ENCODE data around the gene UBE3D.

The UBE3D gene, protein sequence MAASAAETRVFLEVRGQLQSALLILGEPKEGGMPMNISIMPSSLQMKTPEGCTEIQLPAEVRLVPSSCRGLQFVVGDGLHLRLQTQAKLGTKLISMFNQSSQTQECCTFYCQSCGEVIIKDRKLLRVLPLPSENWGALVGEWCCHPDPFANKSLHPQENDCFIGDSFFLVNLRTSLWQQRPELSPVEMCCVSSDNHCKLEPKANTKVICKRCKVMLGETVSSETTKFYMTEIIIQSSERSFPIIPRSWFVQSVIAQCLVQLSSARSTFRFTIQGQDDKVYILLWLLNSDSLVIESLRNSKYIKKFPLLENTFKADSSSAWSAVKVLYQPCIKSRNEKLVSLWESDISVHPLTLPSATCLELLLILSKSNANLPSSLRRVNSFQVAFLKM

DNA sequence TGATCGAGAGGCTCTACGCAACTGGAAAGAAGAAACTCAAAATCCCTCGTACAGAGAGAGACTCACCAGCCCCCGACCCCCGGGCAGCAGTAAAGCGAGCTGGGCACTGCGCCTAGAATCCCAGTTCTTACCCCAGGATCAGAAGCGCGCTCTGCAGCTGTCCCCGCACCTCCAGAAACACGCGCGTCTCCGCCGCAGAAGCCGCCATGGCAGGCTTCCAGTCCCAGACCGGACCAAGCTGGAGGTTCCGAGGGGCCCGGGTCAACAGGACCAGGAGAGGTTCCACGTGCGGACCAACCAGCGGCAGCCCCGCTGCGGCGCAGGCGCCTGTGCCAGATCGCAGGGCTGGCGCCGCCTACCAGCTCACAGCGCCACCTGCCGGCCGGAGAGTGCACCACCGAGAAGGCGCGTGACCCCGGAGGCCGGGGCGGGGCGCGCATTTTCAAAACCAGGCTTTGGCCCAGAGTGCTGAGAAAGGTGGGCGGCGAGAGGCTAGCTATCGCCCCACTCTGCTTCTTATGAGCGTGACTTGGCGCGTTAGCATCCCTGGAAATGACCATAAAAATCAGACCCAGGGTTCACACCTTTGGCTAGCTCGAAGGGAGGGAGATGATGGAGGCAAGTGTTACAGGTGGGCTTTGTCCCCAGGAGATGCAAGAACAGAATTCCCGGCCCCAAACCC lies at the start of gene UBE3D:
UBE3D (minus strand) TSS at position 331 of the 682 bp plus-strand sequence; CDS start at position 208, 123 bp downstream.
- peak; percentile 90 for DNase-seq

DNA sequence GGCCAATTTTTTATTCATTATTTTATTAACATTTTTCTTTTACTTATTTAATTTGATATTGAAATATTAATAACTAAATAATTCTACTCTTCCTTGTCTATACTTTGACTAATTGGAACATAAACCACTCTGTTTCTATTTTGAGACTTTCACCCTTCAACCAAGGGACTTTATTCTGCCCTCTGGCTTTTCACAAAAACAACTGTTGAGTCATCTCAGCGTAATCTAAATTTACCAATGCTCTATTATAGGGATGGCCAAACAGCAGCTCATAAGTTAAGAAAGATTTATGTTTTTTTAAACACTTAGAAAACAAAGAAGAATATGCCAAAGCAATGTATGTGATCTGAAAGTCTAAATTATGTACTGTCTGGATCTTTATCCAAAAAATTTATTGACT lies 48.5 kb upstream of the UBE3D start:
- DNase-seq: no peak

DNA sequence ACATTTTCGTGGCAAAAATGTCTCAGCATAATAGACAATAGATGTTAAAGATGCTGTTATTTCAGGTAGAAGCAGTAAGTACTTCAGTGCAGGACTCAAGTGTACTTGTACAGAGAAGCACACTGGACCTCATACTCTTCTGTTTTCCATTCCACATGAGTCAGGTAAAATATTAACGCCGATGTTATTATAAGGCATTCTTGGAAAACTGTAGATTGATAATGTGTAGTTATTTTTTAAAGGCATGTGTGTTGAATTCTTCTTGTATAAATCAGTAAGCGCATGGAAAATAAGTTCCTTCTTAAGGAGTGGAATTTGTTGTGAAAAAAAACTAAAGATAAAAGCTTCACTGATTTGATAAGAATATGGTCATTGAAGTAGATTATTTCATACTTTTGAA lies 47.6 kb upstream of the UBE3D start:
- DNase-seq: no peak

DNA sequence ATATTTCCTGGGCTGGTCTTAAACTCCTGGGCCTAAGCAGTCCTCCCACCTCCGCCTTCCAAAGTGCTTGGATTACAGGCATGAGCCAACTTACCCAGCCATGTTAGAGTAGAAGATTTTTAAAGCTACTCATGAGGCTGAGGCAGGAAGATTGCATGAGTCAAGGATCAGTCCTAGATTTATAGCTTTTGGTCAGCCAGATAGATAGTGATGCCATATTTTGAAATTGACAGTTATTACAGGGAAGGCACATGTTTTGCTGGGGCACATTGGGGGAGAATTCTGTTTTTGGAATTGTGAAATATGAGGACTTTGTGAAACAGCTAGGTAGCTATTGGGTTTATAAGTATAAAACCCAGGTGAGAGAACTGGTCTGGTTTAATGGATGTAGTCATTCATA lies 42.7 kb upstream of the UBE3D start:
- no peak for DNase-seq

DNA sequence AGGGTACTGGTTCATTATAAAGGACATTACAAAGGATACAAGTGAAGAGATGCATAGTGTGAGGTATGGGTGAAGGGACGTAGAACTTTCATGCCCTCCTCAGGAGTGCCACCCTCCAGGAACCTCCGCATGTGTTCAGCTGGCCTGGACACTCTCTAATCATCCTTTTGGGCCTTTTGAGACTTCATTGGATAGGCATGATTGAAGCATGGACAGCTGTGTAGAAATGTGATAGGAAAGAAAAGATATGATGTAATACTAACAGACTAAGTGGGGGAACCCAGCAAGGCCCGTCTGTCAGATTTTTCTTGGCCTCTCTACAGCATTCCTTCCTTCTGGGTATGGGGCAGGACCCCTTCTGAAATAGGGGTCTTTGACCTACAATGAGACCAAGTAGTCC lies 32.9 kb upstream of the UBE3D start:
- DNase-seq: no peak

DNA sequence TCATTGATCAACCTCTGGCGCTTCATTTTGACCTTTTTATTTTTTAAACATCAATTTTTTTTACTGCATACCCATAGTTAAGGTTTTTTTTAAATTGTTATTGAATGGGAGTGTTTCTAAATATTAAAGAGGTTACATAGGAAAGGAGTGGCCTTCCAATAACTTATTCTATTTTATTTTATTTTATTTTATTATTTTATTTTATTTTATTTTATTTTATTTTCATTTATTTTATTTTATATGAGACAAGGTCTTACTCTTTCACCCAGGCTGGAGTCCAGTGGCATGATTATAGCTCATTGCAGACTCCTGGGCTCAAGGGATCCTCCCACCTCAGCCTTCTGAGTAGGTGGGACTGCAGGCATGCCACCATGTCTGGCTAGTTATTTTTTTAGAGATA lies 32.0 kb upstream of the UBE3D start:
- DNase-seq: no peak

DNA sequence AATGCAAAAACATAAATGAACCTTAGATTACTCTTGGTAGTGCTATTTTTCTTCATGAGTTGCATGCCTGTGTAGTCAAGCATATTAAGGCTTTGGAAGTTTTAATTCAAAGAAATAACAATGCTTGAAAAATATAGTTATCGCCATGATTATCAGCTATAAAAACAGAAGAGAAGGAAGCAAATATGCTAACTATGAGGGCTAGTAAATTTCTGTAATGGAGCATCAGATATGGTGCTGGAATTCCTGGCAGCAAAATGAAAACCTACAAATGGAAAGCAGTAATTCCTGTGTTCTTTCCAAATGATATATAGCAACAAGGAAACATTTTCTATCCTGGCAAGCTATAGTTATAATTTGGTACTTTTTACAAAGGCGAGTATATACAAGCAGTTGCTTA lies 31.6 kb upstream of the UBE3D start:
- no peak for DNase-seq

DNA sequence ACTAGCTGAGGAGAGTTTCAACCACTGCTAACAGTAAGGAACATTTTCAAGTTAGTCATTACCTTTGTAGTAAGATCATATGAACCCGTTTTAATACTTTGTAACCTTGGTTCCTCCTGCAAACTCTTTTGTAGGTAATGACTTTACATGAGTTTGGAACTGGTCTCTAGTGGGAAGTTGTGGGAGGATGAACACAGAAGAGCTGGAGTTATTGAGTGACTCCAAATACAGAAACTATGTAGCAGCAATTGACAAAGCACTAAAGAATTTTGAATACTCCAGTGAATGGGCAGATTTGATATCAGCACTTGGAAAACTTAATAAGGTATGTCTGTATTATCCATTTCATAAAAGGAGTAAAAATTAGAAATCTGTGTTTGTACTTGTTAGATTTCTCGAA lies 31.1 kb upstream of the UBE3D start:
- no peak for DNase-seq

DNA sequence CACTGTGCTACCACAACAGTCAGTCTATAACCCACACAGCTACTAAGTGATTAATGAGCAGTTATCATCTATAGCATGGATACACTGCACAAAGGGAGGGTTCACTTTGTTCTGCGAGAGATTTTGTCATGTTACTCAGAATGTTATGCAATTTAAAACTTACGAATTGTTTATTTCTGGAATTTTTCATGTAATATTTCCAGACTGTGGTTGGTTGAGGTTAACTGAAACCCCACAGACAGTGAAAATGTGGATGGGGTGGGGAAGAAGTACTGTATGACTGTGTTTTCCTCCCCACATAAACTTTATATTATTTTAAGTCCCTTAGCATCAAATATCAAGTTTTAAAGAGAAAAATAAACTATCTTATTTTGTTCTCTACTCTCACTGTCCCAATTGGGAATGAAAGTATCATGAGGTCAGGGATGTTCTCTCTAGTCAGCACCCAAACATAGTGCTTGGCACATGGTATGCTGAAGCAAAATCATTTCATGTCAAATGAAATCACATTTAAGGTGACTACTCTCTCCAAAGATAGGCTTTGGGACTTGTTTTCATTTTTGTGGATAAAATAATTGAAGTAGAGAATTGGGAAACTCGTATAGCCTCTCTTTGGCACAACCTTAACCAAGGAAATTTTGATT lies 27.2 kb upstream of the UBE3D start:
- no peak for DNase-seq

DNA sequence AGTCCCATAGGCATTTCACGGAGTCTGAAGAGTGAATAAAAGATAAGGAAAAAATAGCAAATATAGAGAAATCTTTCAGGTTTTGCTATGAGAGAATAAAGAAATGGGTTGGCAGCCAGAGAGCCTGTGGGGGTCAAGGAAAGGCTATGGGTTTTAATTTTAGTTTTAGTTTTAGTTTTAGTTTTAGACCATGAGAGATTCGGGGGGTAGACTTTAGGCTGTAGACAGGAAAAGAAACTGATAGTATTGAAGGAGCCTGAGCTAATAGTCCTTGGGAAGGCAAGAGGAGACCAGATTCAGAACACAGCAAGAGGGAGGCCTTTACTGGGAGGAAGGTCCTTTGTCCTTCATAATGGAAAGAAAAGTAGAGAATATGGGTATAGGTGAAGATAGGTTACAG lies 21.1 kb upstream of the UBE3D start:
- DNase-seq: no peak

DNA sequence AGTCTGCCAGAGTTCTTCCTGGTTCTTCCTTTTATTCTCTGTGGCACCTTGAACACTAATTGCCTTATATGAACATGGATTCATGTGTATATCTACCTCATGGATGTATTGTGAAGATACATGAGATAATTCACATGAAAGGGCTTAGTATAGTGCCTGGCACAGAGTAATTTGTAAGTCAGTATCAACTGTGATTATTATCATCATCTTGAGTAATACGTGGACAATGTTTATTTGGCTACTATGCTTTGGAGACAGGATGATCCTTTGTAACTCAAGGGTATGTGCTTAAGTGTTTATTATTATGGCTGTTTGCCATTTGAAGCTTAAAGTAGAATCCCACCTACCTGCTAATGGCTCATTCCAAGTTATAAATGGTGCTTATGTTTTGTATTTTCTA lies 17.8 kb upstream of the UBE3D start:
- no peak for DNase-seq

DNA sequence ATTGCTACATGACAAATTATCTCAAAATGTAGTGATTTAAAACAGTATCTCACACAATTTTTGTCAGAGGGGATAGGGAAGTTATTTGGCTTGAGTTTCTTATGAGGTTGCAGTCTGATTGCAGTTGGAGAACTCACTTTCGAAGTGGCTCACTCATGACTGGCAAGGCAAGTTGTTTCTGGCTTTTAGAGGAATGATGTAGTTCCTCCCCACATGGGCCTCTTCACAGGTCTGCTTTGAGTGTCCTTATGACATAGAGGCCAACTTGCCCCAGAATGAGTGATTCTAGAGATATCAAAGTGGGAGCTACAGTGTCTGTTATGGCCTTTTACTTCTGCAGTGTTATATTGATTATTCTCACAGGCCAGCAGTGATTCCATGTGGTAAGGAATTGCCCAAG lies 8.0 kb upstream of the UBE3D start:
- DNase-seq: no peak

DNA sequence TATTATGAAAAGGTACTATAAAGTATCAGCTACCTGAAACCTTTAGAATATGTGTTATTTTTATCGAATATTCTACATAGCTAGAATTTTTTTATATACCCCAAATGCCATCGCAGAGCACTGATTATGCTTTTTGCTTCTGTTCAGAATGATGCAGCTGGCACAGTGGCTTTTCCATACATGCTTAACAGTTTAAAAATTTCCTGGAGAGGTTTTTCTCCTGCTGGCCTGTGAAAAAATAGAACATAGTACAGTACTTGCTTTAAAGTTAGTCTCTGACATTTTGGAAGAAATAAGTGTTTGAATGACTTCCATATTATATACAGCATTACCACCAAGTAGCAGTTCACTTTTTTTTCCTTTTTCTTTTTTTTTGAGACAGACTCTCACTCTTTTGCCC lies 7.1 kb upstream of the UBE3D start:
- DNase-seq: no peak

DNA sequence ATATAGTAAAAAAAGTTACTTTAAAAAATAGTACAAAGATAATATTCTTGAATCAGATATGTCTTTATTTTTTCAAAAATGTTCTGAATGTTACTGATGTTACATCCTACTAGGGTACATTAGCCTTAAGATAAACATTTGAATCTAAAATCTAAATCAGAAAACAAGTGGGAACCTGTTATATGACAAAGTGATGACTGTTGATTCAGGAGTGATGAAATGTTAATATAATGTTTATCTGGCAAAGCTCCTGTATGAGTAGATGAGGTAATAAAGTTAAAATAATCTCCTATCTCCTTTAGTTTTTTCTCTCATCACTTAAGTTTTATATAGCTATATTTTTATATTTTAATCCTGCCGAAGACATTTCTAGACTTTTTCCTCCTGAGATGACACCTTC lies 6.1 kb upstream of the UBE3D start:
- no peak for DNase-seq

DNA sequence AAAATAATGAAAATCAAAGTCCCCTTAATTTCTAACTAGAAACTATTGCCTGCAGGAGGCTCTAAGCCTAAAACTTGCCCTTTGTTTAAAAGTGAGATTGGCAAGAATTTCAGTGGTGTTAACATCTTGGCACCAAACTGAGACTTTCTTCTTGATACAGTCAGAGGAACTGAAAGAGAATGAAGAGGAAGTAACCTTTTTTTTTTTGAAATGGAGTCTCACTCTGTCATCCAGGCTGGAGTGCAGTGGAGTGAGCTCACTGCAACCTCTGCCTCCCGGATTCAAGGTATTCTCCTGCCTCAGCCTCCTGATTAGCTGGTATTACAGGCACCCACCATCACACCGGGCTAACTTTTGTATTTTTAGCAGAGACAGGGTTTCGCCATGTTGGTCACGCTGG lies 5.4 kb upstream of the UBE3D start:
- DNase-seq: no peak

DNA sequence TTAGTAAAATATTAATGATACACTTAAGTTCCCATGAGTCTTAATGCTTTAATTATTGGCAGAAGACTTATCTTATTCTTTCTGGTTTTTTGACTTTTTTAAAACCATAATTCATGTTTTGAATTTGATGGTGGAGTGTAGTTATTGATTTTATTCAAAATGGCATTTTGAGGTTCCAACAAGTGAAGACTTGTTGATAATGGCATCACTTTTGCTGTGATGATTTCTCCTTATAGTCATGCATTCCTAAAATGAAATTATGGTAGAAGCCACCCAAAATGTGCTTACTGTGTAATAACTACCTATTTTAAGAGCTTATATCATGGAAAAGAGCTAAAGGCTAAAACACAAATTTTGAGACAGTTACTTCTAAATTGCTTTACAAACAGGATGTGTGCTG lies 4.0 kb upstream of the UBE3D start:
- DNase-seq: no peak

DNA sequence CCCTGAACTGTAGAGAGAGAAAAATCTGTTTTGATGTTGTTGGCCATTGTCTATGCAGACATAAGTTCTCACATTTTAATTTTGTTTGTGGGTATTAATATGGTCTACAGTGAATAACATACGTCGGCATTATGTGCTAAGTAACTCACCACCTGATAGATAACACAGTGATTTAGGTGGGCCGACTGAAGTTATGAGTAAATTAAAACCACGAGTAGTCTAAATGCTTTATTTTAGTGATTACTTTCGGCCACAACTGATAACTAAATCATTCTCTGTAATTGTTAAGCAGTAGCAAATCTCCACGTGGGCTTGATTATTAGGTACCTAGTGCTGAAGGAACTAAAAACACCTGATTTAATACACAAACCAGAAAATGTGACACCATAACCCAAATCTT lies 3.0 kb upstream of the UBE3D start:
- DNase-seq: no peak

DNA sequence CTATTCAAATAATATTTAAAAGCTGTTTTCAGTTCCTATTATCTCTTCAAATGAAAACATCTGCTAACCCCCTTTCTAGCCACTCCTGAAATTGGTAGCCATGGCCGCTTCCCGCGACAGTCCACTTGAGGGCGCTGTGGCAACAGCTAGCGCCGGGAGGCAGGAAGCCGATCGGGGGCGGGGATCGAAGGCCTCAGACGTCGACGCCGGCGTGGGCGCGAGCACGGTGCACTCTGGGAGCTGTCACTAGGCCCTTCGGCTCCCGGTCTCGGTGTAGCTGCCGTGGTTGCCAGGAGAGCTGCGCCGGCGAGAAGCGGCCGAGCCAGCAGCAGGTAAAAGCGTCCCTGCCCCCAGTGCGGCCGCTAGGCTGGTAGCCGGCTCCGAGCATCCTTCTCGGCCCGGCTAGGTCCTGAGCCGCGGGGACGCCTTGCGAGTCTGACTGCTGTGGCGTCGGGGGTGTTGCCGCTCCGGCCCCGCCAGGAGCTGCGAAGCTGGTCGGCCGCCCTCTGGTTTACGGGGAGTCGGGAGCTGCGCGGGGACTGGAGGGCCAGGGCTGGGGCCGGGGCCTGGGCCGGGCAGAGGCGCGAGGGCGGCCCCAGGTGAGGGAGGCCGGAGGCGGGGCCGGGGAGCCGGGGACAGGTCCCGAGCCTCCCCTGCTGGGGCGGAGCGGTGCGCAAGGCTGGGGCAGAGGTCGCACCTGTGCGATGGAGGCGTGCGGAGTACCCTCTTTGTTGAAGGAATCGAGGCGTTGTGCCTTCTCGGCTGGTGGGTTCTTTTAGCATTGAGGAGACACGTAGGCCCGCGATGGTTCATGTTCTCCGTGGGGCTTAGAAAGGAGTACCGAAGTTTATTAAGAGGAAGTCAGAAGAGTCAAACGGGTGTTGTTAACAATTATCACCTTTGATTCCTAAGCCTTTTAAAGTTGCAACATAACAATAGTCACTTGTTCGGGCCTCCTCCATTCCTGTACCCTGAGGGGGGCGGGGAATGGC lies 2.1 kb upstream of the UBE3D start, which contains the start of gene DOP1A:
DOP1A (plus strand) TSS at position 224 of the 992 bp plus-strand sequence. CDS start 29,307 bp downstream, outside the sequence.
- DNase-seq: peak; percentile 96

DNA sequence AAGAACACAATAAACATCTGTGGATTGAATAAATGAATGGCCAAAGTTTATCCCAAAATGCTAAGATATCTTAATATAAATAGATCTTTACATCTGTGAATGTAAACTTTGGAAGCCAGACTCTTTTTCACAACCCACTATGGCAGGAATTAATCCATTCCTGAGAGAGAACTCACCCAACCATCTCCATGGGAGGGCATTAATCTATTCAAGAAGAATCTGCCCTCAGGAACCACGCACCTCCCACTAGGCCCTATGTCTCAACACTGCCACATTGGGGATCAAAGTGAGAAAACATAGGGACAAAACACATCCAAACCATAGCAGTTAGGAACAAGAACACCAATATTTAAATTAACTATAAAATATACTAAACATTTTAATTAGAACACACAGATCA lies 3.4 kb downstream of the UBE3D start:
- no peak for DNase-seq

DNA sequence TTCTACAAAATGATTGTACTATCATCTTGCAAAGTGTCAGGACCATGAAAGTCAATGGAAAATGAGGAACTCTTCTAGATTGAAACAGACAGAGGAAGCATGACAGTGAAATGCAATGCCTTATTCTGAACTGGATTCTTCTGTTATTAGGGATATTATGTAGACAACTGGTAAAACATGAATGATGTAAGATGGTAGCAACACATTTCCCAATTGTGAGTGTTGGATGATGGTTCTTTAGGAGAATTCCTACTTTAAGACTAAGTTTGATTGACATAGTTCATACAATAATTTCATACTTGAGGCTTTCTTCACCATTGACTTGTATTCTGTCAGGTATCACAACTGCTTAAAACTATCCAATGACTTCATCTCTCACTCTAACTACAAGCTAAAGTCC lies 4.5 kb downstream of the UBE3D start:
- DNase-seq: no peak

DNA sequence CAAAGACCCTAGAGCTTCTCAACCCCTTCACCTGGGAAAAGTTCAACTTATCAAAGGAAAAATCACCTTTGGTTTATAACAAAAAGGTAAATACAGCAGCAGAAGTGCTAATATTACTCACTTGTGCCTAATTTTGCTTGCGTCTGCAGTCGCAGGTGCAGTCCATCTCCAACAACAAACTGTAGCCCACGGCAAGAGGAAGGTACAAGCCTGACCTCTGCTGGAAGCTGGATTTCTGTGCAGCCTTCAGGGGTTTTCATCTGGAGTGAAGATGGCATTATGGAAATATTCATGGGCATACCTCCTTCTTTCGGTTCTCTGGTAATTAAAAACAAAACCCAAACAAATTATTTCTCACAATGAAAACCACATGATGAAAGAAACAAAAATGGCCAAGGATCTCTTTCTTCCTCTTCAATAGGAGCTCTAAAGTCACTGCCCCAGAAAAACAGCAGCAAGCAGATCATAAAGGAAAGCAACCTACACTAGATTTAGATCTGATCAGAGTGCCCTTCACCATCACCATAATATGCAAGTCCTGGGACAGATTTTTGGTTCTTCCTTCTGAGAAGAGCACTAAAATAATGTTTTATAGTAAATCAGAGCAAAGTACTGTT lies 7.8 kb downstream of the UBE3D start:
- DNase-seq: no peak

DNA sequence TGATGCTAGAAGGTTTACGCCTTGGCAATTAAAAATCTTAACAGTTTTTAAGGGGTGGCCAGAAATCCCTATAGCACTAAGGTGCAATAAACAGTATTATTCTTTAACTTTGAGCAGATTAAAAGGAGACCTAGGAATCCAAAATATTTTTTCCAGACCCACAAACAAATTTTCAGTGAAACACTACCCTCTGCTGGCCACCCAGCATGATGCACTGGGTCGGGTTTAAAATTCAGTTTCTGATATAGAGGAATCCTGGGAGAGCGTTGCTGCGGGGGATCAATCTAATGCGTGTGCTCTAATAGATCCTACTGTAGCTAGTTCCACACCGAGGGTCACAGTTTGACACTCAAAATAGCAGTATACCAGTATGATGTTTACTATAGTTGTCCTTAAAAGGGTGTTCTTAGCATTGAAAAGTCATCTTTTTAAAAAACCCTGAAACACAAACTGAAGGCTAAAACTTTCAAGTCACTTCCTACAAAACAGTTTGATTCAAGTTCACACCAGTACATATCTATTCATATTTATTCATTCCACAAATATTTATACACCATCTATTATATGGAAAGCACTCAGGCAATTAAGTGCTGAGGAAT lies 10.2 kb downstream of the UBE3D start:
- DNase-seq: peak; percentile 22
